Motor neuron (in vitro differentiated cells): ENCODE measurements around the gene SUN3. TPM values are rescaled to one million over a fixed set of nuclear protein-coding genes. Genes with fewer than 3 reads are reported as not detected.
A peak's percentile ranks its signal among the peaks of the same experiment; 100 is the strongest.
"Not testable (repeated sequence)": the region's sequence is repeated elsewhere in the genome, so short reads cannot be mapped to it uniquely, and the experiment has no call there.

ENCODE experiments used
- ATAC-seq, 8 experiments: fragments of 200-7000 bp; cut with Tn5 transposase; replicated peaks in 6 of 8; 2 replicates each; pipeline ENCODE4 v1.8.0; 2021; ENCODE audit warnings: mild to moderate bottlenecking in 8 of 8, moderate library complexity in 8 of 8
- H3K27ac ChIP-seq, 2 donors: fragments of 250-450 bp; sonication (Bioruptor Pico); 2 replicates each; pipeline ENCODE4 v1.9.0; 2021; ENCODE audit warnings: antibody characterized with exemption in 2 of 2, mild to moderate bottlenecking in 2 of 2, moderate library complexity in 1 of 2
- H3K4me1 ChIP-seq, 2 donors: fragments of 250-450 bp; sonication (Bioruptor Pico); replicated peaks in 1 of 2; 2 replicates each; pipeline ENCODE4 v1.6.1; 2021; ENCODE audit warnings: antibody characterized with exemption in 2 of 2, mild to moderate bottlenecking in 2 of 2, moderate library complexity in 1 of 2
- H3K4me3 ChIP-seq, 5 donors: fragments of 250-450 bp; sonication (Bioruptor Pico); 2 replicates each; pipeline ENCODE4 v1.9.0; 2021; ENCODE audit warnings: antibody characterized with exemption in 5 of 5, mild to moderate bottlenecking in 5 of 5, moderate library complexity in 4 of 5
- WGBS, 10 experiments: fragments of 450-650 bp; shearing (Covaris generic); methylation state at CpG; one replicate each; pipeline ENCODE4 v1.0.0; 2022; 5-methylcytosine and 5-hydroxymethylcytosine counted together
- in situ Hi-C, 9 experiments: fragments of 400-800 bp; cut with MboI; loops; one replicate each; pipeline ENCODE4 v1.15.0; 2021; ENCODE audit warnings: low sequenced_read_pairs in 9 of 9, low pct_unique_long_range_greater_than_20kb in 2 of 9; ENCODE audit not compliant: unreplicated experiment in 9 of 9
- total RNA-seq, 8 experiments: library from RNA; unstranded; fragments of 300-600 nt; gene quantifications; 2 replicates each; pipeline versions ENCODE4 v1.2.3 to v1.2.4, GENCODE V29; 2022

Gene SUN3
- total RNA-seq, 8 experiments from 2014 or later, result 1.6 TPM; not detected in 7

DNA sequence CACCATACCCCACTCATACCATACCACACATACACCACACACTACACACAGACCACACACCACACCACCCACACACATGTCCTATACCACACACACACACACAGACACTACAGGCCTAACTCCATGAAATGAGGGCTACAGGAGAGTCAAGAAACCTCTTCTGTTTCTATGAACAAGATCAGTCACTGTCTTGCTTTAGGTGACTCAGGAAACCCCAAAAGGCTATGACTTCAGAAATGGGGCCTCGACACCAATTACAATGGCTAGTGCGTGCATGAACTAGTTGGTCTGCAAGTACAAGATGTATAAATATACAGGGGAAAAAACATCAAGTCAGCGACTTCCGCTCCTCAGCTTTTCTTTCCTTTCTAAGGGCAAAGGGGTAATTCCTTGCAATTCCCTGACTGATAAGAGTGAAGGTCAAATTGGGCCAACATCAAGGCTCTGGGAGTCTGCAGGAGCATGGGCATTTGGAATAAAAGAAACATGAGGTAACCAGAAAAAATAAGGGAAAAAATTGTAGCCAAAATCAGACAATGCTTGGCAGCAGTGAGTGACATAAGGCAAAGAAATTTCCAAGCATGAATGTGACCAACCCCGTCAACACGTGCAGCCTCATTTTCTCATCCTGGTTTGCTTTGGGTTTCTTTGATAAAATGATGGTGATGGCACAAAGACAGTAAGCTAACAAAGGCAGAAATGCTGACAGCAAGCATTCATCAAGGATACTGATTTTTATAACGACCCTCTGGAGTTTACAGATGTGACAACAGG lies 82.1 kb downstream of the SUN3 start:
- ATAC-seq, result no peak
- WGBS, 10 experiments, result 75 to 98% (median 93%) methylated on average over 2 to 7 of the region's 7 CpGs; no CpG with 5 or more reads in 1 of the 10 experiments
- in situ Hi-C loops, result loop anchor here in 2 of 9 experiments (25.0 kb wide), 2 partner anchors 166 to 1916 kb away; no protein-coding TSS in a partner anchor
- H3K27ac ChIP-seq, result no peak overlapping the region
- H3K4me1 ChIP-seq, result peaks cover 3 to 4% of the 10 kb centered on the region in 2 donors
- no peak overlapping the region for H3K4me3 ChIP-seq

GRCh38 chr7:47945261-47946015 lies 83.5 kb downstream of the SUN3 start:
- Histone ChIP-seq H3K4me3 (no peak overlapping the region), H3K4me1 (peaks cover 1 to 4% of the 10 kb centered on the region in 2 donors), H3K27ac (no peak overlapping the region)
- 0 to 58% (median 21%) methylated on average over 2 to 7 of the region's 8 CpGs for WGBS, 10 experiments
- in situ Hi-C loops, result loop anchor here in 2 of 9 experiments (25.0 kb wide), 2 partner anchors 167 to 1917 kb away; no protein-coding TSS in a partner anchor
- peak in 7 of 8 experiments; percentile 14 to 85 (median 59) for ATAC-seq

GRCh38 chr7:47944536-47945260 lies 84.2 kb downstream of the SUN3 start:
- ATAC-seq, result peak in 3 of 8 experiments; percentile 9 to 33 (median 23)
- H3K4me3 ChIP-seq, result no peak overlapping the region
- in situ Hi-C loops, result loop anchor here in 2 of 9 experiments (25.0 kb wide), 2 partner anchors 168 to 1918 kb away; no protein-coding TSS in a partner anchor
- H3K27ac ChIP-seq, result no peak overlapping the region
- WGBS, 10 experiments, result 57 to 82% (median 71%) methylated on average over 2 to 8 of the region's 12 CpGs; no CpG with 5 or more reads in 1 of the 10 experiments
- H3K4me1 ChIP-seq, result peaks cover 5 to 12% of the 10 kb centered on the region in 2 donors

DNA sequence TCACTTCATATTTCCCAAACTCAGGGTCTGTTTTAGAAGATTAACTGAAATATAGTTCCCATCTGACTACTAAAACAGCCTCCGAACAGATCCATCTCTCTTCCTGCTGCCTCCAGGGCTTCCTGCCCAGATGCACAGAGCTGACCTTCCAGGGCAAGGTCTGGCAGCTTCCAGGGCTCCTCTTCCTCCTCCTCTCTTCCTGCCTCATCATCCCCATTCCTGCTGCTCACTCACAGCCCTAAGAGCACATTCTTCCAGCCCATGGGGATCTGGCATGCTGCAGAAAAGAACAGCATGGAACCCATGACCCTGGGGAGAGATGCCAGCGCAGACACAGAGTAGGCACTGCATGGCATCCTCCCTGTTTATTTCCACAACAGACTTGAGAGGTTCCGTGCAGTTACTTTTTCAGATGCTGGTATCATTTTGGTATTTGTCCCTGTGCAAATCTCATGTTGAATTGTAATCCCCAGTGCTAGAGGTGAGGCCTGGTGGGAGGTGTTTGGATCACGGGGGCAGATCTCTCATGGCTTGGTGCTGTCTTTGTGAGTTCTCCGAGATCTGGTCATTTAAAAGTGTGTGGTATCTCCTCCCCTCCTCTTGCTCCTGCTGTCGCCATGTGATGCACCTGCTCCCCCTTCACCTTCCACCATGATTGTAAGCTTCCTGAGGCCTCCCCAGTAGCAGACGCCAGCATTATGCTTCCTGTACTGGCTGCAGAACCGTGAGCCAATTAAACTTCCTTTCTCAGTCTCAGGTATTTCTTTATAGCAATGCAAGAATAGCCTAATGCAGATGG lies 85.0 kb downstream of the SUN3 start:
- WGBS, 10 experiments, result 73 to 100% (median 84%) methylated on average over 2 to 7 of the region's 8 CpGs; no CpG with 5 or more reads in 2 of the 10 experiments
- in situ Hi-C loops, result loop anchor here in 2 of 9 experiments (25.0 kb wide), 2 partner anchors 168 to 1918 kb away; no protein-coding TSS in a partner anchor

DNA sequence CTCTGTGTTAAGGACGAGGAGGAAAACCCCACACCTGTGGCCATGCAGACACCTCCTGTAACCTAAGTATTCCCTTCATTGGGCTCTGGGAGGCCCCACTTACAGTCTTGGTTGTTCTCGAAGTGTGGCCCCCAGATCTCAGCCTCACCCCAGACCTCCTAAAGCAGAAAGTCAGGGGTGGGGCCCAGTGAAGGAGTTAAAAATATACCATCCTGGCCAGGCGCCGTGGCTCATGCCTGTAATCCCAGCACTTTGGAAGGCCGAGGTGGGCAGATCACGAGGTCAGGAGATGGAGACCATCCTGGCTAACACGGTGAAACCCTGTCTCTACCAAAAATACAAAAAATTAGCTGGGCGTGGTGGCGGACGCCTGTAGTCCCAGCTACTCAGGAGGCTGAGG lies 86.3 kb downstream of the SUN3 start:
- H3K4me3 ChIP-seq, ATAC-seq, H3K27ac ChIP-seq: not testable (repeated sequence)
- 50 to 100% (median 90%) methylated on average over 1 to 6 of the region's 10 CpGs; no CpG with 5 or more reads in 5 of the 10 experiments for whole genome bisulfite sequencing, 10 experiments
- H3K4me1 ChIP-seq, result peaks cover 5 to 12% of the 10 kb centered on the region in 2 donors
- in situ Hi-C loops, result loop anchor here in 2 of 9 experiments (25.0 kb wide), 2 partner anchors 170 to 1920 kb away; no protein-coding TSS in a partner anchor

More for the DNA sequence above, 85.0 kb downstream of the SUN3 start:
- no peak overlapping the region for H3K4me3 ChIP-seq
- no peak overlapping the region for H3K27ac ChIP-seq
- no peak for ATAC-seq
- peaks cover 5 to 12% of the 10 kb centered on the region in 2 donors for H3K4me1 ChIP-seq

DNA sequence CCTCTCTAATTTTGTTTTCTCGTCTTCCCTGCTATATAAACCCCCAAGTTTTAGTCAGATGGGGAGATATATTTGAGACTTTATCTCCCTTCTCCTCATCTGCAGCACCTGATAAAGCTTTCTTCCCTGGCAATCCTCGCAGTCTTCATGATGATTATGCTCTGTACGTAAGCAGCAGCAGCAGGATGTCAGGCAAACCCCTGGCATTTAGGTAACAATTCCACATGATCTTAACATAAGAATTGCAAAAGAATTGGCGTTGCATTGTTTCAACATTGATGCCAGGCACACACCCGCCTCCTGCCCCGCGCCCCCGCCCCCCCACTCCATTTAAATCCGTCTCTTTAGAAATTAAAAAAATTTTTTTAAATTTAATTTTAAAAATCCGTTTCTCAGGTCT lies 86.8 kb downstream of the SUN3 start:
- in situ Hi-C loops, result loop anchor here in 2 of 9 experiments (25.0 kb wide), 2 partner anchors 170 to 1920 kb away; no protein-coding TSS in a partner anchor
- Histone ChIP-seq H3K4me3 (no peak overlapping the region), H3K4me1 (peaks cover 5 to 17% of the 10 kb centered on the region in 2 donors), H3K27ac (no peak overlapping the region)
- ATAC-seq, result no peak
- WGBS, 10 experiments, result 48 to 100% (median 70%) methylated on average over 1 to 8 of the region's 10 CpGs; no CpG with 5 or more reads in 2 of the 10 experiments

DNA sequence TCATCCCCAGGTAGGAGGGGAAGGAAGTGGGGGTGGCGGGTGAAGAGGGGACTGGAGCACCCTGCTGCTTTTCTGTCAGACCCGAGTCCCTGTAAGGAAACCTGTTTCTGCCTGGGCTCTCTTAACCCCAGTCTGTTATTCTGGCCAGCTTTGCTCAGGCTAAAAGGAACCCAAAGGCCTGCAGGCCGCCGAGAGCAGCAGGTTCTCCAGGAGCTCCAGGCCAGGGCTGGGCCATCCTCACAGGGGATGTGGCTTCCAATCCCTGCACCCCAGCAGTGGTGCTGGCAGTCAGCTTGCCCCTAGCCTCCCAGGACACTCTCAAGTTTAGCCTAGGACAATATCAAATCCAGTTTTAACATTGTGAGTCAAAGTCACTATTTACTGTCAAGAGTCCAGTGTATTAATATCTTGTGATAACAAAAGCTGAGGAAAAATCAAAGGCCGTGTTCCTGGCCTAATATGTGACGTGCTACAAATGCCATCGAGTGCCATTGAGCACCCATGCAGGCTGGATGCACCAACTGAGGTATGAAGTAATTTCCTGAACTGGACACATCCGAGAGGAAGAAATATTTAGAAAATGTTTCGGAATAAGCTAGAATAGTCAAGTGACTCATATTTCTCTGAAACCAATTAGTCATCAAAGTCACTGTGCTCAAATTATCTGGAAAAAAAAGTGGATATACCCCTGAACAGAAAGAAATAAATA lies 87.6 kb downstream of the SUN3 start:
- Histone ChIP-seq H3K4me3 (no peak overlapping the region), H3K4me1 (peaks cover 7 to 19% of the 10 kb centered on the region in 2 donors), H3K27ac (no peak overlapping the region)
- peak in 3 of 8 experiments; percentile 22 to 55 (median 40) for ATAC-seq
- 4 to 95% (median 68%) methylated on average over 1 to 6 of the region's 9 CpGs for WGBS, 10 experiments
- in situ Hi-C loops, result loop anchor here in 2 of 9 experiments (25.0 kb wide), 2 partner anchors 171 to 1921 kb away; no protein-coding TSS in a partner anchor

DNA sequence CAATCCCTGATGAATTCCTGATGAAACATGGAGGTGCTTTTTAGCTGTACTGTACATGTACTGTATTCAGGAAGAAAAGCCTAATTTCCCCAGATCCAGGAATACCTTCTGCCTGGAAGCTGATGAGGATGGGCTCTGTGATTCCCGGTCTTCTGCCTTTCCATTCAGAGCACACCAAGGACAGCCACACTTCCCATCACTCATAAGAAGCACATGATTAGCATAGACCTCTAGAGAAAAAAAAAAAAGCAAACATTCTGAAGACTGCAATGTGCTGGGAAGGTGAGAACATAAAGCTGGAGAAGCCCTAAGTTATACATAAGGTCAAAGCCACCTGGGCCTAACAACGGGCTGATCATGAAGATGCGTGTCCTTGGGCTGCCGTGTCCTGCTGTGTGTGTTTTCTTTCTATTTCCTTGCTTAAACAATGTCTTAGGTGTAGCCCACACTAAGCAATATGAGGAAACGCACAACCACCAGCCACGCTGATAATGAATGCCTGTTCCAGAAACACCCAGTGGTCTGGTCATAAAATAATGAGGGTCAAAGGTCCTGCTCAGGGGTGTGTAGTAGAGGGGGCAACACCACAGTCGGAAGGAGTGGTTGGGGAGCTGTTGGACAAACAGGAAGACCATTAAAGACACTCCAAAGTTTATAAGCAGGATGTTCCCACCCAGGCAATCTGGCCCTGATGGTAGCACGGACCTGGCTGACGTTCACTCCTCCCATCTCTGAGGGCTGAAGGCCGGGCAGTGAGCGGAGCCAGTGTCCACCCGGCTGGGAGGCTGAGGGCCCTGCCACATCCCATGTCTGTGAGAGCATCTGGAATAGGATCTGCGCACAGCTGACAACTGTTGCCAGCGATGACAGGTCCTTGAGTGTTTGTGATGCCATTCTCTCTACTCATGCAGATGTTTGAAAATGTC lies 88.6 kb downstream of the SUN3 start:
- no peak overlapping the region for H3K4me3 ChIP-seq
- H3K4me1 ChIP-seq, result peaks cover 7 to 22% of the 10 kb centered on the region in 2 donors
- in situ Hi-C loops, result loop anchor here in 2 of 9 experiments (25.0 kb wide), 2 partner anchors 172 to 1922 kb away; no protein-coding TSS in a partner anchor
- no peak overlapping the region for H3K27ac ChIP-seq
- peak in 5 of 8 experiments; percentile 64 to 82 (median 75) for ATAC-seq
- WGBS, 10 experiments, result 20 to 92% (median 75%) methylated on average over 2 to 8 of the region's 14 CpGs; no CpG with 5 or more reads in 3 of the 10 experiments

DNA sequence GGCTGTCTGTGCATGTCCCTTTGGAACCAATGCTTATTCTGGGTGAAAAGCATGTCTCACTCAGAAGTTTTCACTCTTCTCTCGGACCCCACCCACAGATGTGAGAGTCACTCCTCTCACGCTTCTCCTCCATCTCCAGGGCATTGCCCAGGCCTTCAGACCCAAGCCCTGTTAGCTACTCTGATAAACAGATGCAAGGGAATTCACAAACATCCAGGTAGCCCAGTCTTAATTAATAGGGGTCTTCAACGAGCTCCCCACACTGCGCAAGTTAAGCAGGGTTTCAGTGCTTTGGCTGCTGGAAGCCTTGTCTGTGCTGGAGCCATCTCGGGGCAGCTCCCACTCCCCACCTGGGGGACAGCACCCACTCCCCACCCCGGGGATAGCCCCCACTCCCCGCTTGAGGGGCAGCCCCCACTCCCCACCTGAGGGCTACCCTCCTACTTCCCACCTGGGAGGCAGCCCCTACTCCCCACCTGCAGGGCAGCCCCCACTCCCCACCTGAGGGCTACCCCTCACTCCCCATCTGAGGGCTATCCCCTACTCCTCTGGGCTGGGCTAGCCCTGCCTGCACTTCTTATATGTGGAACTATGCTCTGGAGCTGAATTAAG lies 89.4 kb downstream of the SUN3 start:
- Histone ChIP-seq H3K4me1 (peaks cover 12 to 25% of the 10 kb centered on the region in 2 donors), H3K4me3 (no peak overlapping the region), H3K27ac (no peak overlapping the region)
- peak in 2 of 8 experiments; percentile 12 to 24 for ATAC-seq
- in situ Hi-C loops, result loop anchor here in 2 of 9 experiments (25.0 kb wide), 2 partner anchors 173 to 1923 kb away; no protein-coding TSS in a partner anchor
- 50 to 100% (median 82%) methylated on average over 1 to 2 of the region's 7 CpGs; no CpG with 5 or more reads in 4 of the 10 experiments for WGBS, 10 experiments
